Motor neuron (in vitro differentiated cells): ENCODE measurements around the gene PLK5. TPM values are rescaled to one million over a fixed set of nuclear protein-coding genes. Genes with fewer than 3 reads are reported as not detected.

ENCODE experiments used
- ATAC-seq, 8 experiments: fragments of 200-7000 bp; cut with Tn5 transposase; replicated peaks in 6 of 8; 2 replicates each; pipeline ENCODE4 v1.8.0; 2021; ENCODE audit warnings: mild to moderate bottlenecking in 8 of 8, moderate library complexity in 8 of 8
- H3K27ac ChIP-seq, 2 donors: fragments of 250-450 bp; sonication (Bioruptor Pico); 2 replicates each; pipeline ENCODE4 v1.9.0; 2021; ENCODE audit warnings: antibody characterized with exemption in 2 of 2, mild to moderate bottlenecking in 2 of 2, moderate library complexity in 1 of 2
- H3K4me1 ChIP-seq, 2 donors: fragments of 250-450 bp; sonication (Bioruptor Pico); replicated peaks in 1 of 2; 2 replicates each; pipeline ENCODE4 v1.6.1; 2021; ENCODE audit warnings: antibody characterized with exemption in 2 of 2, mild to moderate bottlenecking in 2 of 2, moderate library complexity in 1 of 2
- H3K4me3 ChIP-seq, 5 donors: fragments of 250-450 bp; sonication (Bioruptor Pico); 2 replicates each; pipeline ENCODE4 v1.9.0; 2021; ENCODE audit warnings: antibody characterized with exemption in 5 of 5, mild to moderate bottlenecking in 5 of 5, moderate library complexity in 4 of 5
- WGBS, 10 experiments: fragments of 450-650 bp; shearing (Covaris generic); methylation state at CpG; one replicate each; pipeline ENCODE4 v1.0.0; 2022; 5-methylcytosine and 5-hydroxymethylcytosine counted together
- in situ Hi-C, 9 experiments: fragments of 400-800 bp; cut with MboI; loops; one replicate each; pipeline ENCODE4 v1.15.0; 2021; ENCODE audit warnings: low sequenced_read_pairs in 9 of 9, low pct_unique_long_range_greater_than_20kb in 2 of 9; ENCODE audit not compliant: unreplicated experiment in 9 of 9
- total RNA-seq, 8 experiments: library from RNA; unstranded; fragments of 300-600 nt; gene quantifications; 2 replicates each; pipeline versions ENCODE4 v1.2.3 to v1.2.4, GENCODE V29; 2022

The PLK5 gene
- total RNA-seq, 8 experiments from 2014 or later: 0.27 to 0.45 (median 0.29) TPM; not detected in 2

DNA sequence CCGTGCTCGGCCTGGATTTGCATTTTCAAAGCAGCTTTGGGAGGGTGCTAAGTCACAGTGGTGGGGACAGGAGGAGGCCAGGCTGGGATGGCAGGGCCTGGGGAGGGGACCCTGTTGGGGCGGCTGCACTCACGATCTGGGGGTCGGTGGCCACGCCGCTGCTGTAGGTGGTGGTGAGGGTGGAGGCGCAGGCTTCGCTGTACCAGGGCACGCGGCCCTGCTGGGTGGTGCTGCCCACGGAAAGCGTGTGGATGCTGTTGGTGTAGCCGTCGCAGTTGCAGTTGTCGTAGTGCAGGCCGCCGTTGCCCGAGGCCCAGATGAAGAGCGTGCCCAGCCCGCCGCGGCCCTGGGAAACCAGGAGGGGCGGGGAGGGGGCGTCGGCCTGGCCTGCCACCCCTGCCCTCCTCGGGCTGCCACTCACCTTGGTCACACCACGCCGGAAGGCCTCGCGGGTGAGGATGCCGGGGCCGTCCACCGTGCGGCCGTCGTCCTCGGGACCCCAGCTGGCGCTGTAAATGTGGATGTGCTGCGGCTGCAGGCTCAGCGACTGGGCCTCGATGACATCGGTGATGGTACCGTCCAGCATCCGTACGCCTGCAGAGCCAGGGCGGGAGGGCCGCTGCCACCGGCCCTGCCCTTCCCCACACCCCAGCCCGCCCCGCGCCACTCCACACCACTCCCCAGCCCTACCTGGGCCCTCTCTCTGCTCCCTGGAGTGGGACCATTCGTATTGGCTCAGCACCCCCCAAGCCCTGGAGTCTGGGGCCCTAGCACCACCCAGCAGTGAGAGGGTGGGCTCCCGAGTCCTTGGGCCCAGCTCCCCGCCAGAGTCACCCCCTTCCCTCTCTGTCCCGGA lies 36.9 kb upstream of the PLK5 start:
- H3K4me1 ChIP-seq: peaks cover 7% of the 10 kb centered on the region in 2 donors
- no peak overlapping the region for H3K4me3 ChIP-seq
- in situ Hi-C loops: no loop called here
- no peak overlapping the region for H3K27ac ChIP-seq
- no peak for ATAC-seq
- WGBS, 10 experiments: no CpG with 5 or more reads among the region's 56 CpGs

DNA sequence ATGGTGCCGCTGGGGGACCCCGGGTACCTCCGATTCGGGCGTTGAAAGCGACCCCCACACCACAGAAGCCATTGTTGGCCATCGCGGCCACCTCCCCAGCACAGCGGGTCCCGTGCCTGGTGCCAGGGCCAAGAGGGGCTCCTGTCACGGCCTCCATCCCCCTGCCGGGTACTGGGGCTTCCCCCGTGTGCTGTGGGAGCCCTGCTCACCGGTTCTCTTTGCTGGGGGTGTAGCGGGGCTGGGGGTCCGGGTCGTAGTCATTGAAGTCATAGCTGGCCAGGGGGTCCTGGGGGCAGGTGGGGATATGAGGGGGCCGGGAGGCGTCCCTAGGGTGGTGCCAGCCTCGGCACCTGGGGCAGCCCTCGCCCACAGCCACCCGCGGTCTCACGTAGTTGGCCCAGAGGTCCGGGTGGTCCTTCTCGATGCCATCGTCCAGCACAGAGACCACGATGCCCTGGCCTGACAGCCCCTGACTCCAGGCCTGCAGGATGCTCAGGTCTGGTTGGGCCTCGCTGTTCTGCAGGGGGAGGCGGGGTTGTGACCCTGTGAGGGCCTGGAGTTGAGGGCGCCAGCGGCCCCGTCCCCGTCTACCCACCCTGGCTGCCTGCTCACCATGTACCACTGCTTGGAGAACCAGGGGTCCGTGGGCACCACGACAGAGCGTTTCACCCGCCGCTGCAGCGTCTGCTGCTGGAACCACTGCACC lies 36.1 kb upstream of the PLK5 start:
- Histone ChIP-seq H3K4me3 (no peak overlapping the region), H3K4me1 (peaks cover 8% of the 10 kb centered on the region in 2 donors), H3K27ac (no peak overlapping the region)
- WGBS, 10 experiments: no CpG with 5 or more reads among the region's 40 CpGs
- in situ Hi-C loops: no loop called here
- no peak for ATAC-seq

DNA sequence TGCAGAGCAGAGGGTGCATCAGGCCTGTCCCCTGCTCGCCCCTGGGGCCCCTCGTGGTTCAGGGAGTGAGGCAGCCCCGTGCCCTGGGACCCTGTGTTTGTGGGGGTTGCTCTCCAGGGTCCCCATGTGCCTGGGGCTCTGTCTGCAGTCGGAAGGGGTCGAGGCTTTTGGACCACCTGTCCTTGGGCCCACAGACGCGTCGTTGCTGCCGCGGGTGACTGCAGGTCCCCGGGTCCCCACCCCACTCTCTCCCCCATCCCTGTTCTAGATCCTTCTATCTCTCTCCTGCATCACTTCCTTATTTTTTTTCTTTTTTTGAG lies 35.6 kb upstream of the PLK5 start:
- H3K4me3 ChIP-seq: no peak overlapping the region
- 73% methylated on average over 3 of the region's 11 CpGs; no CpG with 5 or more reads in 9 of the 10 experiments for WGBS, 10 experiments
- ATAC-seq: no peak
- H3K4me1 ChIP-seq: peaks cover 13% of the 10 kb centered on the region in 2 donors
- in situ Hi-C loops: no loop called here
- H3K27ac ChIP-seq: no peak overlapping the region

DNA sequence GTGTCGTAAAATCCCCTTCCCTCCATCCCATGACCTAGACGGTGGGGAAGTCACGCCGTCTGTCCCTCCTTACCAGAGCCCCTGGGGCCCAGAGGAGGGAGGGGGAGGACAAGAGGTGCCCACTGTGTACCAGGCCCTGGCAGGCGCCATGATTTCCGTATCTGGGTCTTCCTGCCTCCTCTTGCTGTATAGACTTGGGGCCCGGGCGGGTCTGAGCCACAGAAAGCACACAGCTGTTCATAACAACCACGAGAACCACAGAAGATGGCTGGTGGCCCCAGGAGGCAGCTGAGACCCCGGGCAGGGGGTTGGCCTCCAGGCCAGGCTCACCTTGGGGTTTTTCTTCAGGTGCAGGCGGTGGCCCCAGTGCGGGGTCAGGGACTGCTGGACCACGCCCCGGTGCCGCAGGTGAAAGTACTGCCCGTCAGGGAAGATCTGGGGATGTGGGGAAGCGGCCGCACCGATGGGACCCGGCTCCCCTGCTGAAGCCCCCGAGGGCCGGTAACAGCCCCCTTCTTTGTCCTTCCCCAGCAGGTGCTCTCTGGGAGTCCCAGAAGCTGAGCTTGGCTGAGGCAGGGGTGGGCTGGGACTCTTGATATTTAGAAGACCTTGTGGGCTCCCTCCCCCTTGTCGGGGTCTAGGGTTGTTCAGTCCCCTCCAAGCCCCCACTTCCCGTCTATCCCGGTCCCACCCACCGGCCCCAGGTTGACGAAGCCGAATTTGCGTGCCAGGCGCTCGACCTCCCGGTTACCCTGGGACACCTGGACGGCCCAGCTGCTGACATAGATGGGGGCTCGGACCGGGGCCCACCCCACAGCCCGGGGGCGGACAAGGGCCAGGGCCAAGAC lies 34.2 kb upstream of the PLK5 start:
- peak overlapping the region; percentile 37 to 47 (median 46) for H3K4me3 ChIP-seq
- in situ Hi-C loops: no loop called here
- H3K27ac ChIP-seq: peak overlapping the region; percentile 79 to 80
- ATAC-seq: no peak
- H3K4me1 ChIP-seq: peaks cover 14 to 15% of the 10 kb centered on the region in 2 donors
- no CpG with 5 or more reads among the region's 37 CpGs for WGBS, 10 experiments

DNA sequence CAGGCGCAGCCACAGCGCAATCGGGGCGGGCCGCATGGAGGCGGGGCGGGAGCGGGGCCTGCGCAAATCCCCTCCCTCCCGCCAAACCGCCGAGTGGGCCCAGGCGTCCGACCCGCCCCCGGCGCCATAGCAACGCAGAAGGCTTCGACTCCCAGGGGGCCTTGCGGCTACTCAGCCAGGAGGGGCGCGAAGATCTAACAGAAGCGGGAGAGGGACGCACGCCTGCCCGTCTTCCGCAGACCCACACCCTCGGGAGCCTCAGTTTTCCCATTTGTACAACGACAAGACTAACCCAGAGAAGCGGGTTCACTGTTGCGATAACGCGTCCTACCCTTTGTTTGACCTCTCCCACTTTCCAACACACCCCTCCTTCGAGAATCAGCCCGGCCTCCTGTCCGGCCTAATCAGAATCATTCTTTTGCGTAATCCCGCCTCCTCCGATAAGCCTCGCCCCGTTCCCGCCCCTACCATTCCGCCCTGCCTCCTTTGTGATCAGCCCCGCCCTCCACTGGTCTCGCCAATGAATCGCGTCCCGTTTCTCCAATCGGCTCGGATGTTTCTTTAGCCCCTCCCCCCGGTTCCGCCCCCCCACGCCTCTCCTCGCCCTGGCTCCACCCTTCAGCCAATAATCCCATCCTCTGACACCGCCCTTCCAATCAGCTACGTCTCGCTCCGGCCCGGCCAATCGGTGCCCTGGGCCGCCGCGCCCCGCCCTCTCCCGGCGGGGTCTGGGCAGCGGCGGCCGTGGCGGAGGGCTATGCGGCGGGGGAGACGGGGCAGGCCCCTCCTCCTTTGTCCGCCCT lies 33.4 kb upstream of the PLK5 start, which contains the start of gene PCSK4:
Gene PCSK4, minus strand, starts transcription at position 40 of the 803 bp plus-strand sequence. Its CDS starts 4 bp downstream, at position 36.
- H3K27ac ChIP-seq: peak within 1 kb of the TSS; percentile 79 to 80
- in situ Hi-C loops: no loop called here
- ATAC-seq: peak; percentile 85 to 91 (median 90)
- WGBS, 10 experiments: 0% methylated on average over 5 of the region's 74 CpGs; no CpG with 5 or more reads in 9 of the 10 experiments
- H3K4me1 ChIP-seq: peaks cover 14 to 15% of the 10 kb centered on the region in 2 donors
- peak within 1 kb of the TSS; percentile 40 to 47 (median 46) for H3K4me3 ChIP-seq

- 0 to 11% (median 2%) methylated on average over 2 to 11 of the region's 73 CpGs; no CpG with 5 or more reads in 6 of the 10 experiments for WGBS, 10 experiments
- Histone ChIP-seq H3K4me3 (peak within 1 kb of the TSS; percentile 40 to 47 (median 46)), H3K4me1 (peaks cover 14 to 15% of the 10 kb centered on the region in 2 donors), H3K27ac (peak within 1 kb of the TSS; percentile 79 to 80)
- in situ Hi-C loops: no loop called here
- ATAC-seq: no peak
Measured at GRCh38 chr19:1491114-1491848, 32.6 kb upstream of the PLK5 start, which contains the start of gene REEP6. TSS of gene REEP6 (plus strand) at chr19:1491181. CDS start at chr19:1491270, 89 bp downstream.

- peak overlapping the region in 1 of 5 donors; percentile 45 for H3K4me3 ChIP-seq
Measured at GRCh38 chr19:1491849-1492170, 32.1 kb upstream of the PLK5 start.

GRCh38 chr19:1492474-1493006 lies 31.3 kb upstream of the PLK5 start:
- in situ Hi-C loops: no loop called here
- Histone ChIP-seq H3K4me3 (no peak overlapping the region), H3K4me1 (peaks cover 15 to 23% of the 10 kb centered on the region in 2 donors), H3K27ac (no peak overlapping the region)
- 36 to 80% (median 45%) methylated on average over 1 to 4 of the region's 10 CpGs; no CpG with 5 or more reads in 4 of the 10 experiments for WGBS, 10 experiments
- no peak for ATAC-seq

More at GRCh38 chr19:1491849-1492170, 32.1 kb upstream of the PLK5 start:
- WGBS, 10 experiments: 17 to 81% (median 58%) methylated on average over 1 to 6 of the region's 12 CpGs; no CpG with 5 or more reads in 4 of the 10 experiments
- Histone ChIP-seq H3K4me1 (peaks cover 15 to 18% of the 10 kb centered on the region in 2 donors), H3K27ac (no peak overlapping the region)
- ATAC-seq: no peak
- in situ Hi-C loops: no loop called here

GRCh38 chr19:1494115-1494815 lies 29.6 kb upstream of the PLK5 start:
- WGBS, 10 experiments: 70 to 90% (median 75%) methylated on average over 2 of the region's 15 CpGs; no CpG with 5 or more reads in 7 of the 10 experiments
- no peak overlapping the region for H3K27ac ChIP-seq
- H3K4me1 ChIP-seq: peaks cover 19 to 28% of the 10 kb centered on the region in 2 donors
- no peak for ATAC-seq
- H3K4me3 ChIP-seq: no peak overlapping the region
- in situ Hi-C loops: no loop called here

- no peak for ATAC-seq
- no peak overlapping the region for H3K27ac ChIP-seq
- no peak overlapping the region for H3K4me3 ChIP-seq
- 63 to 100% (median 80%) methylated on average over 1 to 7 of the region's 37 CpGs; no CpG with 5 or more reads in 5 of the 10 experiments for WGBS, 10 experiments
- in situ Hi-C loops: no loop called here
- H3K4me1 ChIP-seq: peaks cover 12 to 21% of the 10 kb centered on the region in 2 donors
Measured at GRCh38 chr19:1495051-1495798, 28.7 kb upstream of the PLK5 start.
